ENCODE results near the gene IER3IP1. TPM values are rescaled to one million over a fixed set of nuclear protein-coding genes. Genes with fewer than 3 reads are reported as not detected.

Gene IER3IP1
- polyA plus RNA-seq, 1 donor from 2014 or later = 27.1 TPM

DNA sequence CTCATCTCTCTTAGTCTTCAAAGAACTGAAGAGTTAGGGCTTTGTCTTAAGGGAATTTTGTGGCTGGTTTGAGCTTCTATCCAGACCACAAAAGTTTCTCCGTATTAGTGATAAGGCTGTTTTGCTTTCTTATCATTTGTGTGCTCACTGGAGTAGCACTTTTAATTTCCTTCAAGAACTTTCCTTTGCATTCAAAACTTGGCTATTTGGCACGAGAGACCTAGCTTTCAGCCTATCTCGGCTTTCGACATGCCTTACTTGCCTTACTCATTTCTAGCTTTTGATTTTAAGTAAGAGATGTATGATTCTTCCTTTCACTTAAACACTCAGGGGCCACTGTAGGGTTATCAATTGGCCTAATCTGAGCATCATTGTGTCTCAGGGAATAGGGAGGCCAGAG is 55.7 kb downstream of the IER3IP1 start:
- Histone ChIP-seq H4K20me1 (ENCODE audit: insufficient read depth) (no peaks in the 10 kb centered on the region), H3F3A (ENCODE audit: insufficient read depth, low read length, poor library complexity, severe bottlenecking) (no peaks in the 10 kb centered on the region), H3K4me3 (ENCODE audit: low read length) (no peak overlapping the region), H3K36me3 (ENCODE audit: insufficient read depth, low read length) (no peaks in the 10 kb centered on the region), H3K79me2 (replicated peaks; ENCODE audit: insufficient read depth, low read length) (no peaks in the 10 kb centered on the region), H3K4me2 (ENCODE audit: low read length) (no peak overlapping the region), H3K9me2 (ENCODE audit: insufficient read depth, low read length) (no peaks in the 10 kb centered on the region), H3K27ac (ENCODE audit: low read length) (no peak overlapping the region), H3K9me3 (ENCODE audit: low read length) (no peaks in the 10 kb centered on the region), H3K9ac (ENCODE audit: low read length) (no peak overlapping the region), H3K27me3 (ENCODE audit: insufficient read depth, low read depth, low read length) (no peaks in the 10 kb centered on the region), H2AFZ (ENCODE audit: low read depth, low read length) (no peak overlapping the region)
- TF ChIP-seq EZH2 (IDR thresholded peaks at IDR 0.05; ENCODE audit: borderline replicate concordance, insufficient read depth, low read length, poor library complexity, severe bottlenecking) (no peak), RAD21 (conservative IDR thresholded peaks at IDR 0.05) (no peak), MXI1 (conservative IDR thresholded peaks at IDR 0.05; ENCODE audit: poor library complexity, severe bottlenecking) (no peak), EP300 (conservative IDR thresholded peaks at IDR 0.05; ENCODE audit: poor library complexity, severe bottlenecking) (no peak), REST (IDR thresholded peaks at IDR 0.05; ENCODE audit: borderline replicate concordance) (no peak), SMC3 (conservative IDR thresholded peaks at IDR 0.05; ENCODE audit: poor library complexity) (no peak), TAF1 (IDR thresholded peaks at IDR 0.05; ENCODE audit: low read depth) (no peak), POLR2AphosphoS5 (IDR thresholded peaks at IDR 0.05) (no peak)
- TF ChIP-seq, protein P1, sequence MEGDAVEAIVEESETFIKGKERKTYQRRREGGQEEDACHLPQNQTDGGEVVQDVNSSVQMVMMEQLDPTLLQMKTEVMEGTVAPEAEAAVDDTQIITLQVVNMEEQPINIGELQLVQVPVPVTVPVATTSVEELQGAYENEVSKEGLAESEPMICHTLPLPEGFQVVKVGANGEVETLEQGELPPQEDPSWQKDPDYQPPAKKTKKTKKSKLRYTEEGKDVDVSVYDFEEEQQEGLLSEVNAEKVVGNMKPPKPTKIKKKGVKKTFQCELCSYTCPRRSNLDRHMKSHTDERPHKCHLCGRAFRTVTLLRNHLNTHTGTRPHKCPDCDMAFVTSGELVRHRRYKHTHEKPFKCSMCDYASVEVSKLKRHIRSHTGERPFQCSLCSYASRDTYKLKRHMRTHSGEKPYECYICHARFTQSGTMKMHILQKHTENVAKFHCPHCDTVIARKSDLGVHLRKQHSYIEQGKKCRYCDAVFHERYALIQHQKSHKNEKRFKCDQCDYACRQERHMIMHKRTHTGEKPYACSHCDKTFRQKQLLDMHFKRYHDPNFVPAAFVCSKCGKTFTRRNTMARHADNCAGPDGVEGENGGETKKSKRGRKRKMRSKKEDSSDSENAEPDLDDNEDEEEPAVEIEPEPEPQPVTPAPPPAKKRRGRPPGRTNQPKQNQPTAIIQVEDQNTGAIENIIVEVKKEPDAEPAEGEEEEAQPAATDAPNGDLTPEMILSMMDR (IDR thresholded peaks at IDR 0.05; ENCODE audit: poor library complexity, severe bottlenecking) = no peak

- H3K9me2 ChIP-seq (ENCODE audit: insufficient read depth, low read length) = no peaks in the 10 kb centered on the region
- no peak overlapping the region for H3K9ac ChIP-seq (ENCODE audit: low read length)
- H3K4me3 ChIP-seq (ENCODE audit: low read length) = no peak overlapping the region
- H3K27me3 ChIP-seq (ENCODE audit: insufficient read depth, low read depth, low read length) = no peaks in the 10 kb centered on the region
- H3K36me3 ChIP-seq (ENCODE audit: insufficient read depth, low read length) = no peaks in the 10 kb centered on the region
- no peak for TF ChIP-seq TAF1 (IDR thresholded peaks at IDR 0.05; ENCODE audit: low read depth)
- TF ChIP-seq EZH2 (IDR thresholded peaks at IDR 0.05; ENCODE audit: borderline replicate concordance, insufficient read depth, low read length, poor library complexity, severe bottlenecking) = no peak
- no peak for TF ChIP-seq RAD21 (conservative IDR thresholded peaks at IDR 0.05)
- TF ChIP-seq SMC3 (conservative IDR thresholded peaks at IDR 0.05; ENCODE audit: poor library complexity) = no peak
- TF ChIP-seq, protein P1 (IDR thresholded peaks at IDR 0.05; ENCODE audit: poor library complexity, severe bottlenecking) = no peak
- no peak for TF ChIP-seq POLR2AphosphoS5 (IDR thresholded peaks at IDR 0.05)
- no peak for TF ChIP-seq EP300 (conservative IDR thresholded peaks at IDR 0.05; ENCODE audit: poor library complexity, severe bottlenecking)
- TF ChIP-seq MXI1 (conservative IDR thresholded peaks at IDR 0.05; ENCODE audit: poor library complexity, severe bottlenecking) = no peak
- H3K79me2 ChIP-seq (replicated peaks; ENCODE audit: insufficient read depth, low read length) = no peaks in the 10 kb centered on the region
- no peaks in the 10 kb centered on the region for H4K20me1 ChIP-seq (ENCODE audit: insufficient read depth)
- no peak overlapping the region for H3K27ac ChIP-seq (ENCODE audit: low read length)
- H2AFZ ChIP-seq (ENCODE audit: low read depth, low read length) = no peak overlapping the region
- no peaks in the 10 kb centered on the region for H3K9me3 ChIP-seq (ENCODE audit: low read length)
- H3F3A ChIP-seq (ENCODE audit: insufficient read depth, low read length, poor library complexity, severe bottlenecking) = no peaks in the 10 kb centered on the region
- H3K4me2 ChIP-seq (ENCODE audit: low read length) = no peak overlapping the region
These were observed 57.2 kb downstream of the IER3IP1 start for GRCh38 chr18:47118981-47119380.
